HepG2 (cell line): ENCODE measurements around the gene RABEPK. TPM values are rescaled to one million over a fixed set of nuclear protein-coding genes. Genes with fewer than 3 reads are reported as not detected.

Source experiments
- ATAC-seq: fragments of 200-7000 bp; cut with Tn5 transposase; 3 replicates; pipeline ENCODE4 v1.9.1; 2020; ENCODE audit warnings: mild to moderate bottlenecking, moderate library complexity
- BruUV-seq: library from RNA; stranded (reverse); fragments of 400-500 nt; replicated peaks from 2 replicates; lab custom pipeline; 2021; lab: Mats Ljungman, UMichigan
- CTCF ChIA-PET: fragments of 300-600 bp; formaldehyde crosslinking; extraction: SDS; loops from one replicate; lab custom pipeline; 2021; ENCODE audit warnings: low total read pairs, inconsistent platforms, low intra/inter-chr PET ratio; lab: Yijun Ruan, JAX
- POLR2A ChIA-PET: fragments of 350-600 bp; sonication (Branson Sonifier 250); formaldehyde crosslinking; loops from one replicate; lab custom pipeline; 2020; ENCODE audit warnings: antibody characterized with exemption, inconsistent platforms; lab: Yijun Ruan, JAX
- DNase-seq: peaks from one replicate; pipeline ENCODE4 v3.0.0-alpha.2; 2015; ENCODE audit warnings: low spot score
- FAIRE-seq: peaks from 3 replicates; lab custom pipeline; 2011; peaks lifted over from hg19 to GRCh38; lab: Jason Lieb, UNC
- H2AFZ ChIP-seq: one replicate; pipeline ENCODE4 v1.6.1; 2011; ENCODE audit warnings: low read length, inconsistent platforms
- H3K27ac ChIP-seq: fragments of 300-600 bp; 3 replicates; pipeline ENCODE4 v1.8.0; 2011; ENCODE audit warnings: mixed run types, mild to moderate bottlenecking, mixed read lengths, low read length, inconsistent platforms; ENCODE audit not compliant: insufficient read depth; ENCODE audit errors: extremely low read length
- H3K27me3 ChIP-seq, 2 experiments: fragments of 200-600 bp in 1 of 2; 2 replicates in 1 of 2; 3 replicates in 1 of 2; pipeline versions ENCODE4 v1.6.0 to v1.8.0; 2011; ENCODE audit warnings: low read length in 2 of 2, mild to moderate bottlenecking in 2 of 2, moderate library complexity in 2 of 2, inconsistent platforms in 1 of 2; ENCODE audit not compliant: insufficient read depth in 2 of 2, control insufficient read depth in 1 of 2
- H3K36me3 ChIP-seq, 2 experiments: fragments of 200-600 bp in 1 of 2; replicated peaks in 1 of 2; 2 replicates in 1 of 2; 3 replicates in 1 of 2; pipeline versions ENCODE4 v1.5.1 to v1.8.0; 2011; ENCODE audit warnings: low read length in 2 of 2, inconsistent platforms in 1 of 2; ENCODE audit not compliant: insufficient read depth in 2 of 2, control insufficient read depth in 1 of 2
- H3K4me1 ChIP-seq: 2 replicates; pipeline ENCODE4 v1.5.1; 2012; ENCODE audit warnings: low read length, inconsistent platforms; ENCODE audit not compliant: insufficient read depth
- H3K4me2 ChIP-seq: 2 replicates; pipeline ENCODE4 v1.6.0; 2011; ENCODE audit warnings: low read depth, low read length, inconsistent platforms
- H3K4me3 ChIP-seq, 3 experiments: fragments of 200-600 bp in 1 of 3; sonication (generic), shearing (Covaris generic) in 1 of 3; replicated peaks in 1 of 3; 2 replicates each; pipeline ENCODE4 v1.5.1; 2011 to 2016; ENCODE audit warnings: low read length in 3 of 3, inconsistent platforms in 2 of 3, low read depth in 2 of 3, mild to moderate bottlenecking in 2 of 3, control low read depth in 1 of 3, mixed read lengths in 1 of 3; ENCODE audit not compliant: insufficient read depth in 1 of 3
- H3K79me2 ChIP-seq: one replicate; pipeline ENCODE4 v1.6.1; 2011; ENCODE audit warnings: low read length, inconsistent platforms; ENCODE audit not compliant: insufficient read depth
- H3K9ac ChIP-seq: 2 replicates; pipeline ENCODE4 v1.6.0; 2011; ENCODE audit warnings: mild to moderate bottlenecking, low read depth, low read length, inconsistent platforms; ENCODE audit not compliant: insufficient read depth
- H3K9me3 ChIP-seq: 2 replicates; pipeline ENCODE4 v1.5.1; 2012; ENCODE audit warnings: mild to moderate bottlenecking, low read length
- H4K20me1 ChIP-seq: 2 replicates; pipeline ENCODE4 v1.6.0; 2011; ENCODE audit warnings: inconsistent platforms, mild to moderate bottlenecking, low read length, moderate library complexity; ENCODE audit not compliant: insufficient read depth
- AGO2 ChIP-seq: fragments of 200-400 bp; formaldehyde crosslinking; optimal IDR thresholded peaks from 2 replicates; pipeline ENCODE3; 2017; ENCODE audit warnings: mild to moderate bottlenecking, low read depth, low read length, moderate library complexity
- ATF2 ChIP-seq: sonication (generic); formaldehyde crosslinking; IDR thresholded peaks from 2 replicates; pipeline ENCODE4 v1.4.0; 2020; ENCODE audit warnings: missing genetic modification reagents
- MBD4 ChIP-seq: IDR thresholded peaks from 2 replicates; pipeline ENCODE4 v1.6.1; 2012; ENCODE audit warnings: low read length, inconsistent platforms, borderline replicate concordance
- POLR2A ChIP-seq, 2 experiments: IDR thresholded peaks; 2 replicates each; pipeline ENCODE4 v1.6.1; 2011; ENCODE audit warnings: low read depth in 2 of 2, low read length in 2 of 2, mild to moderate bottlenecking in 1 of 2, moderate library complexity in 1 of 2; ENCODE audit not compliant: insufficient read depth in 1 of 2
- POLR2AphosphoS5 ChIP-seq: IDR thresholded peaks from 2 replicates; pipeline ENCODE4 v1.6.1; 2012; ENCODE audit warnings: low read depth, low read length
- USF2 ChIP-seq, 2 experiments: sonication (generic) in 1 of 2; formaldehyde crosslinking in 1 of 2; IDR thresholded peaks; 2 replicates each; pipeline versions ENCODE4 v1.5.1 to v1.6.1; 2011 to 2020; ENCODE audit warnings: borderline replicate concordance in 1 of 2, low read depth in 1 of 2, low read length in 1 of 2, mild to moderate bottlenecking in 1 of 2, missing genetic modification reagents in 1 of 2, moderate library complexity in 1 of 2
- ZMYM3 ChIP-seq: sonication (generic); formaldehyde crosslinking; IDR thresholded peaks from 2 replicates; pipeline ENCODE4 v1.5.1; 2020; ENCODE audit warnings: mild to moderate bottlenecking, missing genetic modification reagents
- ZNF512B ChIP-seq: sonication (generic); formaldehyde crosslinking; IDR thresholded peaks from 2 replicates; pipeline ENCODE4 v1.5.1; 2020; ENCODE audit warnings: missing genetic modification reagents, mild to moderate bottlenecking, borderline replicate concordance
- ZNF710 ChIP-seq: sonication (generic); formaldehyde crosslinking; IDR thresholded peaks from 2 replicates; pipeline ENCODE4 v1.5.0; 2020; ENCODE audit warnings: mild to moderate bottlenecking, missing genetic modification reagents, borderline replicate concordance
- whole genome bisulfite sequencing: methylation state at CpG from one replicate; pipeline ENCODE4 v1.1.6; 2017; ENCODE audit warnings: low lambda C conversion rate; 5-methylcytosine and 5-hydroxymethylcytosine counted together
- in situ Hi-C: cut with HindIII; loops from 2 replicates; pipeline ENCODE4 v1.10.0; 2017; ENCODE audit warnings: low pct_unique_long_range_greater_than_20kb; ENCODE audit not compliant: extremely low pct_ligation_motif_present
- intact Hi-C: fragments of 100-400 bp; cut with micrococcal nuclease; formaldehyde crosslinking; loops from one replicate; pipeline ENCODE4 v1.10.0; 2022; ENCODE audit not compliant: unreplicated experiment
- polyA plus RNA-seq, 8 experiments: library from polyadenylated mRNA; depleted of rRNA in 3 of 8; stranded (reverse) in 7 of 8; unstranded in 1 of 8; fragments of >200 nt; fragmentation: Illumina TruSeq in 4 of 8; extraction: Trizol in 4 of 8; gene quantifications; 2 replicates each; pipeline versions ENCODE4 v1.2.1 to v1.2.3, GENCODE V29; 2011 to 2016; ENCODE audit warnings: low read depth in 4 of 8, missing spikeins in 1 of 8, mixed read lengths in 1 of 8; ENCODE audit not compliant: insufficient read depth in 1 of 8
- total RNA-seq, 5 experiments: library from RNA; depleted of rRNA; stranded (reverse); fragments of >200 nt; fragmentation: Illumina TruSeq; extraction: Trizol; gene quantifications; 2 replicates each; pipeline ENCODE4 v1.2.3, GENCODE V29; 2016; ENCODE audit warnings: low read depth in 1 of 5

Gene RABEPK
- total and polyA plus RNA-seq, 2 of the 13 experiments (the other 11 are each of a cell fraction or from before 2014, with no cell fraction given), result 75.5 to 90.0 TPM

- Histone ChIP-seq H3K4me3 (peak overlapping the region; percentile 80 to 98 (median 97)), H3K4me1 (peaks cover 60% of the 10 kb centered on the region)
- TF ChIP-seq ZNF710 (CRISPR knock-in tag) (no peak), POLR2A (IDR thresholded peaks at IDR 0.05; ENCODE audit: insufficient read depth in 1 of 2, low read depth in 2 of 2, low read length in 2 of 2) (peak in 1 of 2 experiments; percentile 23; a peak in 1 of 4 replicates), ATF2 (CRISPR knock-in tag) (no peak), POLR2AphosphoS5 (0 out of 2 replicates have a peak, but pooled peaks have one; percentile 20), ZNF512B (CRISPR knock-in tag) (no peak), AGO2 (peak; percentile 38), ZMYM3 (CRISPR knock-in tag) (no peak), USF2 (IDR thresholded peaks at IDR 0.05; ENCODE audit: low read depth, low read length) (no peak), USF2 (CRISPR knock-in tag; IDR thresholded peaks at IDR 0.05; ENCODE audit: borderline replicate concordance) (no peak), MBD4 (no peak)
Observed at GRCh38 chr9:125238127-125238914, 38.0 kb downstream of the RABEPK start.

More at GRCh38 chr9:125238127-125238914, 38.0 kb downstream of the RABEPK start:
- Histone ChIP-seq H3K27ac (no peak overlapping the region), H3K36me3 (peaks cover 7 to 54% of the 10 kb centered on the region in 2 experiments), H3K79me2 (peaks cover 52% of the 10 kb centered on the region), H3K27me3 (no peaks in the 10 kb centered on the region; a peak in 1 of 5 replicates), H4K20me1 (peaks cover 56% of the 10 kb centered on the region), H2AFZ (no peak overlapping the region), H3K9ac (peak overlapping the region; percentile 51; the same call in 1 of the 2 replicates), H3K4me2 (peak overlapping the region; percentile 72), H3K9me3 (no peaks in the 10 kb centered on the region)
- FAIRE-seq, result no peak
- ATAC-seq, result no peak
- no TSS peak for BruUV-seq
- intact Hi-C loops, result no loop called here
- in situ Hi-C loops, result no loop called here
- POLR2A ChIA-PET, result interaction anchor here (1.6 to 2.5 kb wide), 2 partner anchors 23 to 38 kb away, joined by 4 to 8 read pairs; partner anchors contain the start of genes GAPVD1 and RABEPK
- WGBS, result 80% methylated on average over 7 of the region's 7 CpGs
- DNase-seq, result no peak
- CTCF ChIA-PET, result no interaction called here
